ENCODE measurements around the gene SNRNP48.

The SNRNP48 gene

GRCh38 chr6:7589949-7590917 lies at the start of gene SNRNP48:
Gene SNRNP48, plus strand, starts transcription at chr6:7590198. Its CDS starts 60 bp downstream, at chr6:7590258.
- DNase-seq (ENCODE audit: low spot score) = peak; percentile 92

GRCh38 chr6:7540595-7540994 lies 49.4 kb upstream of the SNRNP48 start:
- no peak for DNase-seq (ENCODE audit: low spot score)

- no peak for DNase-seq (ENCODE audit: low spot score)
These were observed 48.6 kb upstream of the SNRNP48 start, which contains the start of gene DSP for GRCh38 chr6:7541175-7542064. Gene DSP, plus strand, starts transcription at chr6:7541671. Its CDS starts 245 bp downstream, at chr6:7541916.

- no peak for DNase-seq (ENCODE audit: low spot score)
These were observed 47.7 kb upstream of the SNRNP48 start for GRCh38 chr6:7542065-7542873.

- no peak for DNase-seq (ENCODE audit: low spot score)
These were observed 46.9 kb upstream of the SNRNP48 start for GRCh38 chr6:7542874-7543624.

- DNase-seq (ENCODE audit: low spot score) = no peak
These were observed 46.1 kb upstream of the SNRNP48 start for GRCh38 chr6:7543789-7544424.

- no peak for DNase-seq (ENCODE audit: low spot score)
These were observed 45.4 kb upstream of the SNRNP48 start for GRCh38 chr6:7544597-7544996.

- no peak for DNase-seq (ENCODE audit: low spot score)
These were observed 44.5 kb upstream of the SNRNP48 start for GRCh38 chr6:7545316-7546019.

- no peak for DNase-seq (ENCODE audit: low spot score)
These were observed 44.0 kb upstream of the SNRNP48 start for GRCh38 chr6:7546020-7546369.

GRCh38 chr6:7546383-7546782 lies 43.6 kb upstream of the SNRNP48 start:
- DNase-seq (ENCODE audit: low spot score) = no peak

GRCh38 chr6:7546896-7547295 lies 43.1 kb upstream of the SNRNP48 start:
- DNase-seq (ENCODE audit: low spot score) = no peak

- no peak for DNase-seq (ENCODE audit: low spot score)
These were observed 42.7 kb upstream of the SNRNP48 start for GRCh38 chr6:7547315-7547714.

GRCh38 chr6:7550433-7550801 lies 39.6 kb upstream of the SNRNP48 start:
- DNase-seq (ENCODE audit: low spot score) = no peak

- DNase-seq (ENCODE audit: low spot score) = no peak
These were observed 35.3 kb upstream of the SNRNP48 start for GRCh38 chr6:7554533-7555275.

GRCh38 chr6:7555671-7556070 lies 34.3 kb upstream of the SNRNP48 start:
- no peak for DNase-seq (ENCODE audit: low spot score)

GRCh38 chr6:7556394-7557106 lies 33.4 kb upstream of the SNRNP48 start:
- DNase-seq (ENCODE audit: low spot score) = no peak

GRCh38 chr6:7557652-7558051 lies 32.3 kb upstream of the SNRNP48 start:
- no peak for DNase-seq (ENCODE audit: low spot score)

- DNase-seq (ENCODE audit: low spot score) = no peak
These were observed 31.2 kb upstream of the SNRNP48 start for GRCh38 chr6:7558781-7559180.

- DNase-seq (ENCODE audit: low spot score) = no peak
These were observed 30.8 kb upstream of the SNRNP48 start for GRCh38 chr6:7559196-7559595.

Measured in pons (tissue), 1 donor.